Left ventricle myocardium inferior (tissue), 1 donor: ENCODE results near the gene SPDYC. TPM values are rescaled to one million over a fixed set of nuclear protein-coding genes. Genes with fewer than 3 reads are reported as not detected.

Experiments
- DNase-seq: peaks from one replicate; pipeline ENCODE4 v3.0.0-alpha.2; 2020
- H3K27ac ChIP-seq: fragments of 200-600 bp; replicated peaks from 2 replicates; pipeline ENCODE4 v1.8.0; 2021
- H3K27me3 ChIP-seq: fragments of 200-600 bp; 2 replicates; pipeline ENCODE4 v1.8.0; 2021; ENCODE audit warnings: low read depth
- H3K36me3 ChIP-seq: fragments of 200-600 bp; 2 replicates; pipeline ENCODE4 v1.8.0; 2021
- H3K4me1 ChIP-seq: fragments of 200-600 bp; 2 replicates; pipeline ENCODE4 v1.8.0; 2021
- H3K4me3 ChIP-seq: fragments of 200-600 bp; 2 replicates; pipeline ENCODE4 v1.8.0; 2021; ENCODE audit warnings: mild to moderate bottlenecking, moderate library complexity
- H3K9me3 ChIP-seq: fragments of 200-600 bp; replicated peaks from 2 replicates; pipeline ENCODE4 v1.8.0; 2021
- intact Hi-C: fragments of 100-400 bp; cut with micrococcal nuclease; formaldehyde crosslinking; loops from one replicate; pipeline ENCODE4 v1.11.0; 2022
- total RNA-seq: library from RNA; stranded (reverse); fragmentation: NEBNext Ultra II Directional; extraction: Animal tissue kit (Norgen Biotek cat#: 25700); gene quantifications from one replicate; pipeline ENCODE4 v1.2.1, GENCODE V29; 2021
- TF ChIP-seq, protein P1 (sequence below): fragments of 200-600 bp; IDR thresholded peaks from 2 replicates; pipeline ENCODE4 v1.8.0; 2021; ENCODE audit warnings: antibody characterized with exemption, mild to moderate bottlenecking, borderline replicate concordance
- donor health status: DM: no; HTN: yes; CAD: no; lungs with severe emphysema.

Gene SPDYC
- total RNA-seq, 1 donor from 2014 or later: not detected

- H3K4me1 ChIP-seq: peaks cover 6% of the 10 kb centered on the region
- H3K36me3 ChIP-seq: peaks cover 63% of the 10 kb centered on the region
- no peak overlapping the region for H3K4me3 ChIP-seq
- no peak overlapping the region for H3K27ac ChIP-seq
- no peaks in the 10 kb centered on the region for H3K9me3 ChIP-seq
- TF ChIP-seq, protein P1, sequence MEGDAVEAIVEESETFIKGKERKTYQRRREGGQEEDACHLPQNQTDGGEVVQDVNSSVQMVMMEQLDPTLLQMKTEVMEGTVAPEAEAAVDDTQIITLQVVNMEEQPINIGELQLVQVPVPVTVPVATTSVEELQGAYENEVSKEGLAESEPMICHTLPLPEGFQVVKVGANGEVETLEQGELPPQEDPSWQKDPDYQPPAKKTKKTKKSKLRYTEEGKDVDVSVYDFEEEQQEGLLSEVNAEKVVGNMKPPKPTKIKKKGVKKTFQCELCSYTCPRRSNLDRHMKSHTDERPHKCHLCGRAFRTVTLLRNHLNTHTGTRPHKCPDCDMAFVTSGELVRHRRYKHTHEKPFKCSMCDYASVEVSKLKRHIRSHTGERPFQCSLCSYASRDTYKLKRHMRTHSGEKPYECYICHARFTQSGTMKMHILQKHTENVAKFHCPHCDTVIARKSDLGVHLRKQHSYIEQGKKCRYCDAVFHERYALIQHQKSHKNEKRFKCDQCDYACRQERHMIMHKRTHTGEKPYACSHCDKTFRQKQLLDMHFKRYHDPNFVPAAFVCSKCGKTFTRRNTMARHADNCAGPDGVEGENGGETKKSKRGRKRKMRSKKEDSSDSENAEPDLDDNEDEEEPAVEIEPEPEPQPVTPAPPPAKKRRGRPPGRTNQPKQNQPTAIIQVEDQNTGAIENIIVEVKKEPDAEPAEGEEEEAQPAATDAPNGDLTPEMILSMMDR: no peak
- intact Hi-C loops: no loop called here
- H3K27me3 ChIP-seq: no peaks in the 10 kb centered on the region
- DNase-seq: no peak
These were observed 40.3 kb downstream of the SPDYC start for GRCh38 chr11:65210361-65210731.

- no peaks in the 10 kb centered on the region for H3K9me3 ChIP-seq
- no peak overlapping the region for H3K27ac ChIP-seq
- intact Hi-C loops: no loop called here
- H3K27me3 ChIP-seq: no peaks in the 10 kb centered on the region
- H3K4me1 ChIP-seq: peaks cover 6% of the 10 kb centered on the region
- no peak overlapping the region for H3K4me3 ChIP-seq
- DNase-seq: no peak
- TF ChIP-seq, protein P1: no peak
- peaks cover 59% of the 10 kb centered on the region for H3K36me3 ChIP-seq
These were observed 40.7 kb downstream of the SPDYC start for GRCh38 chr11:65210748-65211147.

- Histone ChIP-seq H3K27me3 (no peaks in the 10 kb centered on the region), H3K9me3 (no peaks in the 10 kb centered on the region), H3K4me1 (peaks cover 6% of the 10 kb centered on the region), H3K27ac (no peak overlapping the region), H3K36me3 (peaks cover 52% of the 10 kb centered on the region), H3K4me3 (no peak overlapping the region)
- DNase-seq: no peak
- TF ChIP-seq, protein P1: no peak
- intact Hi-C loops: no loop called here
These were observed 41.5 kb downstream of the SPDYC start for GRCh38 chr11:65211293-65212105.

GRCh38 chr11:65212226-65212801, 42.3 kb downstream of the SPDYC start:
- TF ChIP-seq, protein P1: no peak
- Histone ChIP-seq H3K27ac (no peak overlapping the region), H3K4me1 (peaks cover 6% of the 10 kb centered on the region), H3K9me3 (no peaks in the 10 kb centered on the region), H3K4me3 (no peak overlapping the region), H3K36me3 (peaks cover 44% of the 10 kb centered on the region), H3K27me3 (no peaks in the 10 kb centered on the region)
- DNase-seq: no peak
- intact Hi-C loops: no loop called here

DNA sequence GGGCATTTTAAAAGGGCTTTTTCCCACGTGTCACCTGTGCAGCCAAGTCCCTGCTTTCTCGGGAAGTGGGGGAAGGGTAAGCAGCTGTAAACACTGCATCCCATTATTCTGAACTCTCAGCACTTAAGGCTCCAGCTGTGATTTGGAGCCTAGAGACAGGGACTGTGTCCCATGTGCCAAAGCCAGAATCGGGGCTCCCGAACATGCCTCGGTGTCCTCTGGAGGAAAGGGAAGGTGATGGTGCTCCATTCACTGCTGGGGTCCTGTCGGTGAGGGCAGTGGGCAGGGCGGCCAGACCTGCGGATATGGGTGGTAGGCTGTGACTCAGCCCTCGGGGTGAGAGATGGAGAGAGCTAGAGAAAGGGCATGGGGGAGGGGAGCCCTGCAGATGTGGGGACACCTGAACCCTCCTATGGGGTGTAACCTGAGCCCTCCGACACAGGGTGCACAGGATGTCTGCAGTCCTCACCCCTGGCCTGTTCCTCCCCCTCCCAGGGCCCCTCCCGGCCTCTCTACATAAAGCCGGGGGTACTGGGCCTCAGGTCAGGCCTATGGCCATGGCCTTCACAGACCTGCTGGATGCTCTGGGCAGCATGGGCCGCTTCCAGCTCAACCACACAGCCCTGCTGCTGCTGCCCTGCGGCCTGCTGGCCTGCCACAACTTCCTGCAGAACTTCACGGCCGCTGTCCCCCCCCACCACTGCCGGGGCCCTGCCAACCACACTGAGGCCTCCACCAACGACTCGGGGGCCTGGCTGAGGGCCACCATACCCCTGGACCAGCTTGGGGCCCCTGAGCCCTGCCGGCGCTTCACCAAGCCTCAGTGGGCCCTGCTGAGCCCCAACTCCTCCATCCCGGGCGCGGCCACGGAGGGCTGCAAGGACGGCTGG, 43.5 kb downstream of the SPDYC start:
- DNase-seq: no peak

More for the DNA sequence above, 43.5 kb downstream of the SPDYC start:
- Histone ChIP-seq H3K4me1 (peaks cover 6% of the 10 kb centered on the region), H3K36me3 (peaks cover 34% of the 10 kb centered on the region), H3K27ac (no peak overlapping the region), H3K9me3 (no peaks in the 10 kb centered on the region), H3K27me3 (no peaks in the 10 kb centered on the region), H3K4me3 (no peak overlapping the region)
- intact Hi-C loops: no loop called here
- TF ChIP-seq, protein P1: no peak
